GM18526 (cell line): ENCODE data around the gene PARD6A.

Experiments
- POLR2A ChIP-seq: IDR thresholded peaks from 3 replicates; pipeline ENCODE4 v1.6.1; 2011; ENCODE audit not compliant: insufficient read length; ENCODE audit errors: extremely low read depth

PARD6A gene, protein sequence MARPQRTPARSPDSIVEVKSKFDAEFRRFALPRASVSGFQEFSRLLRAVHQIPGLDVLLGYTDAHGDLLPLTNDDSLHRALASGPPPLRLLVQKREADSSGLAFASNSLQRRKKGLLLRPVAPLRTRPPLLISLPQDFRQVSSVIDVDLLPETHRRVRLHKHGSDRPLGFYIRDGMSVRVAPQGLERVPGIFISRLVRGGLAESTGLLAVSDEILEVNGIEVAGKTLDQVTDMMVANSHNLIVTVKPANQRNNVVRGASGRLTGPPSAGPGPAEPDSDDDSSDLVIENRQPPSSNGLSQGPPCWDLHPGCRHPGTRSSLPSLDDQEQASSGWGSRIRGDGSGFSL

DNA sequence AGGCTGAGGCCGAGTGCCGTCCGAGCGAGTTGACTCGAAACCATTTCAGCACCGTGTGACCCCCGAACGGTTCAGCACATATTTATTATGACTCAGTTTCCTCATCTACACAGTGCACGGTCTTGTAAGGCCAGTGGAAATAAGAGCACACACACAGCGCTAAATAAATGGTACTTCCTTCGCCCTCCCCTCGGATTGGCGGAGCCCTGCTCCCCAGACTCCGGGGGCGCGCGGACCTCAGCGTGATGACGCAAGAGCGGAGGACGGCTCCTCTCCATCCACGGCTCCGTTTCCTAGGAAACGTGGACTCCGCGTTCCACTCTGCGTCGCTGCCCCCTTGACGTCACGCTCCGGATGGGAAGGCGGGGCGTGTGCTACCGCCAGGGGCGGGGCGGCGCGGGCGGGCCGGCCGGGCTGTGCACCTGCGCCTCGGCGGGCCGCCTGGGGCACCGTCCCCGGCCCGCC lies at the start of gene PARD6A:
Gene PARD6A (plus strand): TSS at position 397 of the 465 bp plus-strand sequence. CDS start 79 bp downstream, outside the sequence.
- TF ChIP-seq POLR2A: peak; percentile 30

DNA sequence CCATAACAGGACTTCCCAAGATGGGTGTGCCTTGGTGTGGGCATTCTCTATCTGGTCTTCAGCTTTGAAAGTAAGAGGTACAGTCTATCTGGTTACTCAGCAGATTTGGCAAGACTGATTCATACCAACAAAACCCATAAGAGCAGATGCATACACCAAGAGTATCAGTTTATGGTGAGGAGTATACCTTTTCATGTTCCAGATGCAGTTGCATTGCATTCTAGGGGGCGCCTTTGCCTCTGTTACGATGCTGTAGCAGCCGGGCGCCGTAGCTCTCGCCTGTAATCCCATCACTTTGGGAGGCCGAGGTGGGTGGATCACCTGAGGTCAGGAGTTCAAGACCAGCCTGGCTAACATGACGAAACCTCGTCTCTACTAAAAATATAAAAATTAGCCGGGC lies 47.0 kb upstream of the PARD6A start:
- TF ChIP-seq POLR2A: no peak

DNA sequence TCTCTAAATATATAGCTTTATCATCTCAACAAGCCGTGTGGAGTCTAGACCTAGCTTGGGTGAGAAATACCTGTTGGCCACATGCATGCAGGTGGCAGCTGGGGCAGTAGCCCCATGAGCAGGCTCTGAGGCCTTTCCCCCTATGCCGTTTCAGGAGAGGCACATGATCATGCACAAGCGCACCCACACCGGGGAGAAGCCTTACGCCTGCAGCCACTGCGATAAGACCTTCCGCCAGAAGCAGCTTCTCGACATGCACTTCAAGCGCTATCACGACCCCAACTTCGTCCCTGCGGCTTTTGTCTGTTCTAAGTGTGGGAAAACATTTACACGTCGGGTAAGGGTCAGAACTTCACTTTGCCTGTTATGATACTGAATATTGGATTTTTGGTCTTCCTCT lies 32.5 kb upstream of the PARD6A start:
- TF ChIP-seq POLR2A: no peak

DNA sequence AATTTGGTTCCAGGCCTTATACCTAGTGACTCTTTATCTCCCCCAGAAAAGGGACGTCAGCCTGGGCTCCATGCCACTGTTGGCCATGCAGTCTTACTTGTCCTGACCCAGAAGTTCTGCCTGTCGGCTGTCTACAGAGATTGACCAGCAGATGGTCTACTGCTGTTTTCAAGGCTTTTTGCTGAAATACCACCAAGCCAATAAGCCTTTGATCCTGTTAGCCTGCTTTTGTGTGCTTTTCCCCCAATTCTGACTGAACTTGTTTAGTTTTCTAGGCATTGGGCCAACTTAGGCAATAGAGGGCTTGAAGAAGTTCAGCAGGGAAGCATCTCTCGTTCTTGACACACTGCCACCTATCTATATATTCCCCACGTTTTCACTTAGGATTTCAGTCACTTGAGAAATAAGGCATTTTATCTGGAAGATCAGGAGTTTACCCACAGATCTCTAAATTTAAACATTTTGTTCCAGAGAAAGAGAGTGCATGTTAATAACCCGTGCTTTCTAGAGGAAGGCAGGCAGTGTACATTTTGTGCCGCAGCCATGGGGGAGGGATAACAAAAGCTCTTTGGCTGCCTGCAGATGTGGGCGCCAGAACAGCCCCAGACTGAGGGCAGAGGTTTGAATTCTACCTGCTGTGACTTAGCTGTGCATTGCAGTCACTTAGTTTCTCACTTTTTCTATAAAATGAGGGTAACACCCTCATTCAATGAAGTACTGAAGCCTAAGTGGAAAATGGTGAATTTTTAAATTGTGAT lies 28.2 kb upstream of the PARD6A start:
- no peak for TF ChIP-seq POLR2A

DNA sequence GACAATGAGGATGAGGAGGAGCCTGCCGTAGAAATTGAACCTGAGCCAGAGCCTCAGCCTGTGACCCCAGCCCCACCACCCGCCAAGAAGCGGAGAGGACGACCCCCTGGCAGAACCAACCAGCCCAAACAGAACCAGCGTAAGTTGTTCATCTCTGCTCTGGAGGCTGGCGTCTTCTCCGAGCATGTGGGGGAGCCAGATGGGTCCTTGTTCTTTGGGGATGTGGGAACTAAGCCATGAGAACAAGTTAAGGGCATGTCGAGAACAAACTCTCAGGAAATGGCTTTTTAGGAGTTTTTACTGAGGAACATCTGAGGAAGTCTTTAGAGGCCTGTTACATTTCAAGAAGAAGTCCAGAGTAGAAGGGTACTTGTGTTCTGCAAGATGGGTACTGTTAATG lies 24.0 kb upstream of the PARD6A start:
- no peak for TF ChIP-seq POLR2A

DNA sequence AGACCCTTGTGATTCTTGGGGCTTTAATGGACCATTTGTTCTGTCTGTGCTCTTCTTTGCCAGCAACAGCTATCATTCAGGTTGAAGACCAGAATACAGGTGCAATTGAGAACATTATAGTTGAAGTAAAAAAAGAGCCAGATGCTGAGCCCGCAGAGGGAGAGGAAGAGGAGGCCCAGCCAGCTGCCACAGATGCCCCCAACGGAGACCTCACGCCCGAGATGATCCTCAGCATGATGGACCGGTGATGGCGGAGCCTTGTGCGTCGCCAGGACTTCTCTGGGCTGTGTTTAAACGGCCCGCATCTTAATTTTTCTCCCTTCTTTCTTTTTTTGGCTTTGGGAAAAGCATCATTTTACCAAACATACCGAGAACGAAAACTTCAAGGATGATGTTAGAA lies 23.1 kb upstream of the PARD6A start:
- no peak for TF ChIP-seq POLR2A

DNA sequence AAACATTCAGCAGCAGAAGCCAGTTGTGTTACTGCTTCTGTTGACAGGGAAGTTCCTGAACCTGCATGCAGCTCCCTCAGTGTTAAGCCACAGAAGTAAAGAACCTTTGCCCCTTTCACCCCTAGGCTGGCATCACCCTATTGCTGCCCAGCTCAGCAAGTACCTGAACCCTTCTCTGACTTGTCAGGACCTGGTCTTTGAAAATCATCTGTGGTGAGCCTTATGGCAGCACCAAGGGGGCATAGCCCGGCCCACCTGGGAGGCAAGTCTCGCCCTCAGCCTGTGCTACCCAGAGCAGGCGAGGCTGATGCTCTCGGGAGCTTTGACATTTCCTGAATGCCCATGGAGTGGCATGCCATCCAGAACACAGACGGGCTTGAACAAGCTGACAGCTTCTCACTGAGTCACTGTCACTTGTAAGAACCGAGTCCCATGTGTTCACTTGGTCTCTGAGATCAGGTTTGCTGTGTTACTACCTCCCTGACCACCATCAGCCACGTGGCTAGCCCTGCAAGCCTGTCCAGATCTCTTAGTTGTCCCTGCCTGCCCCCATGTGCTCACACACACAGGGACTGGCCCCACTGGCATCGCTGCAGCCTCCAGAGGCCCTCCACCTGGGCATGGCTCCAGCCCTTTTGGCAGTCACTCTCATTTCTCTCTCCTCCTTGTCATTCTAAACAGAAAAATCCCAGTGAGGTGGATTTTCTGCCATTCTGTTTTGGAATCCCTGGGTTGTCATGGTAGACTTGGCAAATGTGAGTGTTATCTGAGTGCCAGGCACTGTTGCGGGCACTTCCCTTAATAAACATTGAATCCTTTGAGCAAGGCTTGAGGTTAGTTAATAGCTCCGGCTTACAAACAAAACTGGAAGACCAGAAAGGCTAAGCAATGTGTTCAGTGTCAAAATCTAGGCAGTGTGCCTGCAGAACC lies 18.7 kb upstream of the PARD6A start:
- no peak for TF ChIP-seq POLR2A

DNA sequence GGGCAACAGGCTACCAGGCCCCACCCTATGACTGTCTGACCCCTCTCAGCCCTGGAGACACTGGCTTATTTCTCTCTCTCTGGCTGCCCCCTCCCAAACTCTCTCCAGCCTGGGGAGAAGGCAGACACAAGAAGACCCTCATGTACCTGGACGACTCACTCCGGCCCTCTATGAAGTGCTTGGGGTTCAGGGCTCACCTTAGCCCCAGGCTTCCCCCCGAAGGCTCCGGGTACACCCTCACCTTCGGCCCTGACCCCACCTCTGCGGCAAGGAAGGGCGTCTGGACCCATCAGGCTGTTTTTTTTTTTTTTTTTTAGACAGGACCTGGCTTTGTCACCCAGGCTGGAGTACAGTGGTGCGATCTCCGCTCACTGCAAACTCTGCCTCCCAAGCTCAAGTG lies 16.7 kb upstream of the PARD6A start:
- no peak for TF ChIP-seq POLR2A

DNA sequence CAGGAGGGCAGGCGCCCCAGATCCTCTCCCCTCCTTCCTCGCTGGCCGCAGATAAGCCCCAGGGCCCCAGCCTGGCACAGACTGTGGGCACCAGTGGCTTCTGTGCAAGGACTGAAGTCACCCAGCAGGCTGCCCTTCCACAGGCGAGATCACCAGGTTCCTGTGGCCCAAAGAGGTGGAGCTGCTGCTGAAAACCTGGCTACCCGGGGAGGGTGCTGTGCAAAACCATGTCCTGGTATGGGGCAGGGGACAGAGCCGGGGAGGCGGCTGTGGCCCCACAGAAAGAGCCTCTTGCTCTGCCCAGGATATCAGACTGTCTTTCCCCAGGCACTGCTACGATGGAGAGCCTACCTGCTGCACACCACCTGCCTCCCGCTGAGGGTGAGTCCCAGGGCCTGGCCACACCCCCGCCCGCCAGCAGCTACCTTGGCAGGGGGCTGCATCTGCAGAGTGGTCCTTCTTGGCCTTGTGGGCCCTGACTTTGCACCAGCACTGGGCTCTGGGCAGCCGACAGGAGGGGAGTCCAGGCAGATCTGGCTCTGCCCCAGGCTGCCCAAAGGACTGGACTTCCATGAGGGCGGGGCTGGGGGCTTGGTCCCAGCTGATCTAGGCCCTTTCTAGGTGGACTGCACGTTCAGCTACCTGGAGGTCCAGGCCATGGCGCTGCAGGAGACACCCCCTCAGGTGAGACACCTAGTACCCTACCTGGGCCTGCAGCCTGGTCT lies 15.2 kb upstream of the PARD6A start:
- TF ChIP-seq POLR2A: no peak

DNA sequence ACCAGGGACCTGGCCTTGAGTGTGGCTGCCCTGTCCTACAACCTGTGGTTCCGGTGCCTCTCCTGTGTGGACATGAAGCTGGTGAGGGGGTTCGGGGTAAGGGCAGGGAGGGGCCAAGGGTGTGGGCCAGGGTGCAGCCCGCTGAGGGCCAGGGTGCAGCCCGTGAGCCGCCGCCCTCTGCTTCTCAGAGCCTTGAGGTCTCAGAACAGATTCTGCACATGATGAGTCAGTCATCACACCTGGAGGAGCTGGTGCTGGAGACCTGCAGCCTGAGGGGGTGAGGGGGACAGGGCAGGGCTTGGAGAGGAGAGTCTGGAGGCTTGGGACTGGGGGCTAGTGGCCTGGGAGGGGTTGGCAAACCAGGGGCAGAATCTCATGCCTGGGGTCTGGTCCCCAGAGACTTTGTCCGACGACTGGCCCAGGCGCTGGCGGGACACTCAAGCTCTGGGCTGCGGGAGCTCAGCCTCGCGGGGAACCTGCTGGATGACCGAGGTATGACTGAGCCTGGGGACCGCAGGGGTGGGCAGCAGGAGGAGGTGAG lies 13.6 kb upstream of the PARD6A start:
- TF ChIP-seq POLR2A: no peak

DNA sequence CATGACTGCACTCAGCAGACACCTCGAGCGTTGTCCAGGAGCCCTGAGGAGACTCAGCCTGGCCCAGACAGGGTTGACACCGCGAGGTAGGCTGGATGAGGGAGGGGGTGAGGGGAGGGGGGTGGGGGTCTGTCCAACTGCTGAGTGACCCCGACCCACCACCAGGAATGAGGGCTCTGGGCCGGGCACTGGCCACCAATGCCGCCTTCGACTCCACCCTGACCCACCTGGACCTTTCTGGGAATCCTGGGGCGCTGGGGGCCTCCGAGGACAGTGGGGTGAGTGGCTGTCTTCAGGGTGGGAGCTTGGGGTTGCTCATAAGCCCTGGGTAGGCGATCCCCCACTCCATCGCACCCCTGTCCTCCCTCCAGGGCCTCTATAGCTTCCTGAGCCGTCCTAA lies 13.1 kb upstream of the PARD6A start:
- TF ChIP-seq POLR2A: no peak

DNA sequence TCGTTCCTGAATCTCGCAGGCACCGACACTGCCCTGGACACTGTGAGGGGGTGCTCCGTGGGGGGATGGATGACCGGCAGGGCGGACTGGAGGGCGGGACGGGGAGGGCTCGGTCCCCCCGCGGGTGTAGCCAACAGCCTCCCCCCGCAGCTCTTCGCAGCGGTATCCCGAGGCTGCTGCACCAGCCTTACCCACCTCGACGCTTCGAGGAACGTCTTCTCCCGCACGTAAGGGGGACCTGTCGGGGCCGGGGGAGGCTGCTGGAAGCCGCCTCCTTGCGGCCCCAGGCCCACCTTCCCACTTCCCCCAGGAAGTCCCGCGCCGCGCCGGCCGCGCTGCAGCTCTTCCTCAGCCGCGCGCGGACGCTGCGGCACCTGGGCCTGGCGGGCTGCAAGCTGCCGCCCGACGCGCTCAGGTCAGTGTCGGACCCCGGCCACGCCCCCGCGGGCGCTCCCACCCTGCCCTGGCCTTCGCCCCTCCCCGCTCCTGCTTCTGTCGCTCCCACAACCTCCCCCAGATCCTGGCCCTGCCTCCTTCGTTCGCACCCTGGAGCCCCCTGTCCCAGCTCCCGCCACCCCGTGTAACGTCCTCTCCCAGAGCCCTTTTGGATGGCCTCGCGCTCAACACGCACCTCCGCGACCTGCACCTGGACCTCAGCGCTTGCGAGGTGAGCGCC lies 12.5 kb upstream of the PARD6A start:
- TF ChIP-seq POLR2A: no peak

DNA sequence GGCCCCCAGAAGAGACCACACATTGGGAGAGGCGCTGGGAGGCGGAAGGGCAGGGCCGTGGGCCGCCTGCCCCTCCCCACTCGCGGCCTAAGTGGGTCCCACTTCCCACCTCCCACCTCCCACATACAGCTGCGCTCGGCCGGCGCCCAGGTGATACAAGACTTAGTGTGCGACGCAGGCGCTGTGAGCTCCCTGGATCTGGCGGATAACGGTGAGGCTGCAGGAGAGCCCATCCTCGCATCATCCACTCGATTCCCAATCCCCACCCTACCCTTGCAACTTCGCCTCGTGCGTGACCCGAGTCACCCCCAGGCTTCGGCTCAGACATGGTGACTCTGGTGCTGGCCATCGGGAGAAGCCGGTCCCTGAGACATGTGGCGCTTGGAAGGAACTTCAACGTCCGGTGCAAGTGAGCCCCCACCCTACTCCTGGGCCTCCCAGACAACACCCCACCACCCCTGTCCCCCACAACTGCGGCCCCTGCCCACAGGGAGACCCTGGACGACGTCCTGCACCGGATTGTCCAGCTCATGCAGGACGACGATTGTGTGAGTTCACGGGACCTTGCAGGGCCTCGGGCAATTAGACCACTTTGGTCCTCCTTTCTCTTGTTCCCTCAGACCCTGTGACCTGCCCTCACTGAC lies 11.9 kb upstream of the PARD6A start:
- no peak for TF ChIP-seq POLR2A
